ENCODE data around the gene UTP25.

DNA sequence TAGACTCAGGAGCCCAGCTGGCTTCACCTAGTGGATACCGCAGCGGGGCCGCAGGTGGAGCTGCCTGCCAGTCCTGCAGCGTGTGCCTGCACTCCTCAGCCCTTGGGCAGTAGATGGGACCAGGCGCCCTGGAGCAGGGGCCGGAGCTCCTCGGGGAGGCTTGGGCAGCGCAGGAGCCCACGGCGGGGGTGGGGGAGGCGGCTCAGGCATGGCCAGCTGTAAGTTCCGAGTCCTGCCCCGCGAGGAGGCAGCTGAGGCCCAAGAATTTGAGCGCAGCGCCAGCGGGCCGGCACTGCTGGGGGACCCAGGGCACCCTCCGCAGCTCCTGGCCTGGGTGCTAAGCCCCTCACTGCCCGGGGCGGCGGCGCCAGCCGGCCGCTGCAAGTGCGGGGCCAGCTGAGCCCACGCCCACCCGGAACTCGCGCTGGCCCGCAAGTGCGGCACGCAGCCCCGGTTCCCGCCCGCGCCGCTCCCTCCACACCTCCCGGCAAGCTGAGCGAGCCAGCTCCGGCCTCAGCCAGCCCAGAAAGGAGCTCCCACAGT is 30.9 kb downstream of the UTP25 start:
- TF ChIP-seq, protein P1, sequence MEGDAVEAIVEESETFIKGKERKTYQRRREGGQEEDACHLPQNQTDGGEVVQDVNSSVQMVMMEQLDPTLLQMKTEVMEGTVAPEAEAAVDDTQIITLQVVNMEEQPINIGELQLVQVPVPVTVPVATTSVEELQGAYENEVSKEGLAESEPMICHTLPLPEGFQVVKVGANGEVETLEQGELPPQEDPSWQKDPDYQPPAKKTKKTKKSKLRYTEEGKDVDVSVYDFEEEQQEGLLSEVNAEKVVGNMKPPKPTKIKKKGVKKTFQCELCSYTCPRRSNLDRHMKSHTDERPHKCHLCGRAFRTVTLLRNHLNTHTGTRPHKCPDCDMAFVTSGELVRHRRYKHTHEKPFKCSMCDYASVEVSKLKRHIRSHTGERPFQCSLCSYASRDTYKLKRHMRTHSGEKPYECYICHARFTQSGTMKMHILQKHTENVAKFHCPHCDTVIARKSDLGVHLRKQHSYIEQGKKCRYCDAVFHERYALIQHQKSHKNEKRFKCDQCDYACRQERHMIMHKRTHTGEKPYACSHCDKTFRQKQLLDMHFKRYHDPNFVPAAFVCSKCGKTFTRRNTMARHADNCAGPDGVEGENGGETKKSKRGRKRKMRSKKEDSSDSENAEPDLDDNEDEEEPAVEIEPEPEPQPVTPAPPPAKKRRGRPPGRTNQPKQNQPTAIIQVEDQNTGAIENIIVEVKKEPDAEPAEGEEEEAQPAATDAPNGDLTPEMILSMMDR (IDR thresholded peaks at IDR 0.05; ENCODE audit: low read depth, low read length, poor library complexity, severe bottlenecking), result no peak
- TF ChIP-seq EZH2phosphoT487 (IDR thresholded peaks at IDR 0.05; ENCODE audit: borderline replicate concordance, low read length), result no peak
